Brain microvascular endothelial cell (primary cell): ENCODE results near the gene GSG1L.

ENCODE experiments used
- DNase-seq: peaks from one replicate; pipeline ENCODE4 v3.0.0-alpha.2; 2020
- H3K27ac ChIP-seq: fragments of 250-450 bp; sonication (Bioruptor Pico); 2 replicates; pipeline ENCODE4 v1.5.1; 2020; ENCODE audit warnings: mild to moderate bottlenecking, moderate library complexity
- H3K27me3 ChIP-seq: fragments of 250-450 bp; sonication (Bioruptor Pico); replicated peaks from 2 replicates; pipeline ENCODE4 v1.5.1; 2020; ENCODE audit warnings: mild to moderate bottlenecking
- H3K36me3 ChIP-seq: fragments of 250-450 bp; sonication (Bioruptor Pico); replicated peaks from 2 replicates; pipeline ENCODE4 v1.5.1; 2020; ENCODE audit warnings: mild to moderate bottlenecking
- H3K4me3 ChIP-seq: 2 replicates; pipeline ENCODE4 v1.5.1; 2011; ENCODE audit warnings: low read depth, mild to moderate bottlenecking, control low read depth, low read length, moderate library complexity
- CTCF ChIP-seq: IDR thresholded peaks from 2 replicates; pipeline ENCODE4 v1.5.1; 2011; ENCODE audit warnings: low read depth, mild to moderate bottlenecking, moderate library complexity, low read length, control low read depth, inconsistent platforms; ENCODE audit errors: missing control alignments
- in situ Hi-C: cut with HindIII; loops from 2 replicates; pipeline ENCODE4 v1.10.0; 2017; ENCODE audit warnings: low sequenced_read_pairs, low pct_ligation_motif_present

The GSG1L gene

GRCh38 chr16:28063591-28064061, at the start of gene GSG1L:
Gene GSG1L, minus strand, starts transcription at chr16:28063714. Its CDS starts 290 bp downstream, at chr16:28063424.
- no peaks in the 10 kb centered on the region for H3K36me3 ChIP-seq
- no peak for DNase-seq
- no peak for TF ChIP-seq CTCF
- in situ Hi-C loops, result no loop called here
- peaks cover 65% of the 10 kb centered on the region for H3K27me3 ChIP-seq
- H3K4me3 ChIP-seq, result no peak within 1 kb of the TSS
- no peak within 1 kb of the TSS for H3K27ac ChIP-seq

GRCh38 chr16:28112908-28113307, 49.4 kb upstream of the GSG1L start:
- H3K27ac ChIP-seq, result no peak overlapping the region
- peaks cover 68% of the 10 kb centered on the region for H3K36me3 ChIP-seq
- TF ChIP-seq CTCF, result no peak
- no peak for DNase-seq
- H3K27me3 ChIP-seq, result no peaks in the 10 kb centered on the region
- in situ Hi-C loops, result no loop called here
- no peak overlapping the region for H3K4me3 ChIP-seq

- Histone ChIP-seq H3K36me3 (peaks cover 69% of the 10 kb centered on the region), H3K4me3 (no peak overlapping the region), H3K27ac (no peak overlapping the region), H3K27me3 (no peaks in the 10 kb centered on the region)
- DNase-seq, result no peak
- no peak for TF ChIP-seq CTCF
- in situ Hi-C loops, result no loop called here
Observed at GRCh38 chr16:28110977-28111376, 47.5 kb upstream of the GSG1L start.

- DNase-seq, result no peak
- Histone ChIP-seq H3K27me3 (no peaks in the 10 kb centered on the region), H3K27ac (no peak overlapping the region), H3K4me3 (no peak overlapping the region), H3K36me3 (peaks cover 69% of the 10 kb centered on the region)
- in situ Hi-C loops, result no loop called here
- no peak for TF ChIP-seq CTCF
Observed at GRCh38 chr16:28110479-28110878, 47.0 kb upstream of the GSG1L start.

GRCh38 chr16:28110074-28110473, 46.6 kb upstream of the GSG1L start:
- H3K27ac ChIP-seq, result no peak overlapping the region
- DNase-seq, result peak; percentile 12
- no peak for TF ChIP-seq CTCF
- H3K4me3 ChIP-seq, result no peak overlapping the region
- in situ Hi-C loops, result no loop called here
- H3K36me3 ChIP-seq, result peaks cover 67% of the 10 kb centered on the region
- H3K27me3 ChIP-seq, result no peaks in the 10 kb centered on the region

- H3K4me3 ChIP-seq, result no peak overlapping the region
- no peak overlapping the region for H3K27ac ChIP-seq
- H3K36me3 ChIP-seq, result peaks cover 73% of the 10 kb centered on the region
- in situ Hi-C loops, result no loop called here
- DNase-seq, result no peak
- no peaks in the 10 kb centered on the region for H3K27me3 ChIP-seq
- TF ChIP-seq CTCF, result no peak
Observed at GRCh38 chr16:28108590-28109247, 45.2 kb upstream of the GSG1L start.
